Choroid plexus epithelial cell (primary cell): Measurements from ENCODE around the gene EFNB3.

Experiments
- DNase-seq: peaks from one replicate; pipeline ENCODE4 v3.0.0-alpha.2; 2010; ENCODE audit warnings: low read depth
- H3K4me3 ChIP-seq: 2 replicates; pipeline ENCODE4 v1.5.1; 2011; ENCODE audit warnings: low read depth, mild to moderate bottlenecking, control low read depth, low read length, moderate library complexity
- CTCF ChIP-seq: conservative IDR thresholded peaks from 2 replicates; pipeline ENCODE4 v1.5.1; 2011; ENCODE audit warnings: low read depth, mild to moderate bottlenecking, control low read depth, inconsistent platforms, low read length, moderate library complexity

Gene EFNB3

DNA sequence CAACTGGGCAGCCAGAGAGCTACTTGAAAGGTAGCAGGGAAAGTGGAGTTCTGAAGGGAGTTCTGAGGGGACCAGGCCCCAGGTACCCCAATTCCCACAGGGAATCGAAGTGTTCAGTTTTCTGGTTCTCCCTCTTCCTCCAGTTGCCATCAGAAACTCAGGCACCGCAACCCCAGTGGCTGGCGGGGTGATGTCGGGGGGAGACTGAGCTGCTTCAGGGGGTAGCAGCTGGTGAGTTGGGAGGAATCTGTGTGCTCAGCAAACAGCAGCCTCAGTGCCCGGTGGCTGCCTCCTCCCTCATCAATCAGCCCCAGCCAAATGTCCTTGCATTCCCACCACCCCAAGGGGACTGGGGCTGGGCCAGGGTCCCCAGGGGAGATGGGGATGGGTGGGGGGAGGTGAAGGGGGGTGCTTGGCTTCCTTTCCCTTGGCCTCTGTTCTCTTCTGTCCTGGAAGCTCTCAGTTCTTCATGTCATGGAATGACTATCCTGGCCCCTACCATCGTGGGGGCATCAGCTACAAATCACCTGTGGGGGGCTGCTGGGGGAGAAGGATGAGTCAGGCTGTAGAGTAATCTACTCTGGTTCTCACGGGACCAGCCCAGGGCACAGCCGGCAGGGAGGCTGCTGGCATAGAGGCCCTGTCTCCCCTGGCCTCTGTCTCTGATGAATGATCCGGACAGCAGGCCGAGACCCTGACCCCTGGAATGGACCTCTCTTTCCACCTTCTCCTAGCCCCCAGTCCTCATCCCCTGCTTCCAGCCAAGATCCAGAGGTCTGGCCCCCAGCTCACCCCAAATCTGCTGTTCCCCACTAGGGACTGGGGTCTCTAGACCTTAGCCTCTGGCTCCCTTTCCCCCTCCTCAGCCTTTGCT lies 10.0 kb downstream of the EFNB3 start:
- DNase-seq: no peak
- no peak overlapping the region for H3K4me3 ChIP-seq
- TF ChIP-seq CTCF: no peak

DNA sequence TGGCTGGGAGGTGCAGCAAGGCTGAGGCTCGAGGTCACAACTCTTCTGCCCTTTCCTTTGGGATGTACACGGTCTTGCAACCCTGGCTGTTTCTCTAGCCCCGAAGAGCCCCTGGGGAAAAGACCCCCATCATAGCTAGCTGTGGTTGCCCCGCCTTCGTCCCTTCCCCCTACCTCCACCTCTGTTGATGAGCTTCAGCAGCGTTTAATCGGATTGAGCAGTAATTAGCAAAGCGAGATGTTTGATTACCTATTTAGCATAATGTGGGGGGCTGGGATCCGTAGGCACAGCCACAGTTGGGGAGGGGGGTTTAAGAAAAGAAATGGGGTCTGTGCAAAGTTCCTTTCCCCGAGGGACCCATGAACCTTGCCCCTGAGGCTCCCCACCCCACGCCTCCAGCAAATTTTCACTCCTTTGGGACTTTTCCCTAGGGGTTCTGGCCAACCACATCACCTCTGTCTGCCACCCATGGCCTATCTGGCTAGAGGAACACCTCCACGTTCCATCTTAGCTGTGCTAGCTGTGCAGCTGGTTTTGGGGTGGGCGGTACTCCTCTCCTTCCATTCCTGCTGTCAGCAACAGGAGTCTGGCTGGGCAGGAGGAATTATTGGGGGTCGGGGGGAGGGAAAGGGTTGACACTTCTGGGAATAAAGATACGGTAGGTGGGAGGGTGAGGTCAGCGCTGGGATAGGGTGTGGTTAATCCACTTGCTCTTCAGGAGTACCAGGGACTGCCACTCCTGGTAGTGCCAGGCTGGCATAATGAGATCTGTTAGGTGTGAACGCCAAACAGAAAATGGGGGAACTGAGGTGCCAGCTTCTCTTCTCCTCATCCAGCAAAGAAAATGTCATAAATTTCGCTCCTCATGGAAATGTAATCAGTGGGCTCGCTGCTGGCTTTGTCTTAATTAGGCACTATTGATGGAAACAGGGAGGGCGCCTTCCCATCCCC lies 11.2 kb downstream of the EFNB3 start:
- no peak for TF ChIP-seq CTCF
- H3K4me3 ChIP-seq: peak overlapping the region; percentile 71
- DNase-seq: no peak

GRCh38 chr17:7716901-7717755 lies 12.1 kb downstream of the EFNB3 start, which contains the start of gene DNAH2:
Gene DNAH2, plus strand, starts transcription at chr17:7717744. Its CDS starts 1,991 bp downstream, at chr17:7719735.
- TF ChIP-seq CTCF: peak; percentile 60
- peak; percentile 84 for DNase-seq
- peak within 1 kb of the TSS; percentile 71 for H3K4me3 ChIP-seq

DNA sequence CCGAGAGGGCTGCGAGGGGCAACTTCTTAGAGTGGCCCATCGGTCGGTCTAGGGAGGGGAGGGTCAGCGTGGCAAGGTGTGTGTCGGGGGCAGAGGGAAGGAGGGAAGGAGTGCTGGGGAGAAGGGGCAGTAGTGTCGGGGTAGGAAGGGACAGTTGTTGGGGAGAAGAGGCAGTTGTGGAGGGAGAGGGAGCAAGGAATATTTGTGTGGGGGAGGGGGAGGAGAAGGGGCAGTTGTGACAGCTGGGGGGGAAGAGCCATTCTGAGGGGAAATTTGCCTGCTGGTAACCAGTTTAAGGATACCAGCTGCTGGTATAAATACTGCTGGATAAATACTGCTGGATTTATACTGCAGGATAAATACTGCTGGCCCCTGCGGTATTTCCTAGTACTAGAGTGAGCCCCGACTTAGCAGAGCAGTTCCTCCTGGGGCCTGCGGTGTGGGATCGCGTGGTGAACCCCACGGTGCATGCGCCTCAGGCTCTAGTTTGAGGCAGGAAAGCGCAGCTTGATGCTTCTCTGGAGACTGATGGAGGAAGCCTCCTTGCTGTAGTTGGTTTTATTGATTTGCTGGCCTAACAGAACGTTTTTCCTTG lies 12.9 kb downstream of the EFNB3 start:
- peak; percentile 51 for DNase-seq
- TF ChIP-seq CTCF: no peak
- H3K4me3 ChIP-seq: peak overlapping the region; percentile 71

GRCh38 chr17:7719661-7720060 lies 14.7 kb downstream of the EFNB3 start:
- DNase-seq: no peak
- TF ChIP-seq CTCF: no peak
- H3K4me3 ChIP-seq: no peak overlapping the region

- H3K4me3 ChIP-seq: no peak overlapping the region
These were observed 15.1 kb downstream of the EFNB3 start for GRCh38 chr17:7720125-7720524.

More at GRCh38 chr17:7720125-7720524, 15.1 kb downstream of the EFNB3 start:
- DNase-seq: no peak
- TF ChIP-seq CTCF: no peak
